GM19467 (cell line): ENCODE measurements around the gene LCP1.

ENCODE experiments used
- ATAC-seq: cut with Tn5 transposase; IDR thresholded peaks from one replicate; pipeline ENCODE4 v1.9.1; 2021; ENCODE audit warnings: mild to moderate bottlenecking, moderate library complexity; ENCODE audit not compliant: unreplicated experiment

LCP1 gene

GRCh38 chr13:46102255-46102605 is 79.7 kb downstream of the LCP1 start:
- ATAC-seq, result no peak

- no peak for ATAC-seq
Measured at GRCh38 chr13:46101484-46102254, 80.3 kb downstream of the LCP1 start.

GRCh38 chr13:46101002-46101401 is 81.0 kb downstream of the LCP1 start:
- ATAC-seq, result no peak

DNA sequence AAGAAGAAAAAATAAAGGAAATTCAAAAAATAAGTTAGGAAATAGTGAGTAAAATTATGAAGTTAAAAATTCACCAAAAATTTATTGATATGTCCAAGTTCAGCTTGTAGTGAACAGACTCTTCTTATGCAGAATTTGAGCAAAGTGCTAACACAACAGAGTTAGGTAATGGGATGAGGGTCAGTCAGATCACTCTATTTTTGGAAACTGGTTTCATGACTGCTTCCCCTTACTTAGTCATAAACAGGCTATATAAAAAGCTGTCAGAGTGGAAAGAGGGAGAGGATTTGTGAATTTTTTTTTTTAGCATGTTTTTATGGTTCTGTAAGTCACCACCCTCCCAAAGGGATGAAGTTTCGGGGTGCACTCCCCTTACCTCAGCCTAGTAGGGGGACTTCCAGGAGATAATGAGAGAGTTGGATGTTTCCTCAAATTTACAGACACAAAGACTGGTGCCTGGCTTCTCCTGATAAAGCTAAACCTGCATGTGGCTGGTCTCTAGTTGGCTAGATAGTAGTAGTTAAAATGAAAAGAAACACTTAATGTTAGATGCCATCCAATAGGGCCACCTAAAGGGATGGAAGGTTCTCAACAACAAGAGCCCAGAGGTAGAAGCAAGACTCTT is 81.7 kb downstream of the LCP1 start:
- no peak for ATAC-seq

DNA sequence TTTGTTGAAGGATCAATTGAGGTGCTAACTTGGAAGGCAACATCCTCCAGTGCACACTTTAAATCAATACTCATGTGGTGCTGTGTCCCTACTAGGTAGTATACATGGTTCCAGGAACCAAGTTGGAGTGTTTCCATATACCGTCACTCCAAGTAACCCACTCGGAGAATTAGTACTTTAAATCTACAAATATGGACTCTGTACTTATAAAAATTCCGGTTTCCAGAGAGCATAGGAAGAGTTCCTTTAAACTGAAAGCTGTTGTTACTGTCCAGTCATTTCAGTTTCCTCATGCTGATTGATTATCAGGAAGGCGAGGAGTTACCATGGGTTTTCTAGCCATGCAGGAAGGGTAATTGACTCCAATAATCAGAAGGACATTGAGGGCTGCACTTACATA is 84.3 kb downstream of the LCP1 start:
- no peak for ATAC-seq

GRCh38 chr13:46097015-46097414 is 85.0 kb downstream of the LCP1 start:
- ATAC-seq, result no peak

DNA sequence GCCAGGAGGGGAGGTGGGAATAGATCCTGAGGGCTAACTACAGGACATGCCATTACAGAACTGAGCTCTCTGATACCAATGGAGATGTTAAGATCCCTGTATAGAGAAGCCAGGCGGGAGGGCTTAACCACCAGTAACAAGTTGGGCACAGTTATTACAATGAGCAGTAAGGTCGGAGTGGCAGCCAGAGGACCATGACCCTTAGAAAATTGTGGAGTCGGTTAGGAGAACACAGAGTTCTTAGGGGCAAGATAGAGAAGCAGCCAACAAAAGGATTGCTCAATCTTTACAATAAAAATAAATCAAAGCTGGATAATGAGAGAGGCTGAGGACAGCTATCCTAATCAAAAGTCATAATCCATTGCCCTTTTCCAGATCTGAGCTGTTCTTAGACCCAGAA is 87.5 kb downstream of the LCP1 start:
- ATAC-seq, result no peak

DNA sequence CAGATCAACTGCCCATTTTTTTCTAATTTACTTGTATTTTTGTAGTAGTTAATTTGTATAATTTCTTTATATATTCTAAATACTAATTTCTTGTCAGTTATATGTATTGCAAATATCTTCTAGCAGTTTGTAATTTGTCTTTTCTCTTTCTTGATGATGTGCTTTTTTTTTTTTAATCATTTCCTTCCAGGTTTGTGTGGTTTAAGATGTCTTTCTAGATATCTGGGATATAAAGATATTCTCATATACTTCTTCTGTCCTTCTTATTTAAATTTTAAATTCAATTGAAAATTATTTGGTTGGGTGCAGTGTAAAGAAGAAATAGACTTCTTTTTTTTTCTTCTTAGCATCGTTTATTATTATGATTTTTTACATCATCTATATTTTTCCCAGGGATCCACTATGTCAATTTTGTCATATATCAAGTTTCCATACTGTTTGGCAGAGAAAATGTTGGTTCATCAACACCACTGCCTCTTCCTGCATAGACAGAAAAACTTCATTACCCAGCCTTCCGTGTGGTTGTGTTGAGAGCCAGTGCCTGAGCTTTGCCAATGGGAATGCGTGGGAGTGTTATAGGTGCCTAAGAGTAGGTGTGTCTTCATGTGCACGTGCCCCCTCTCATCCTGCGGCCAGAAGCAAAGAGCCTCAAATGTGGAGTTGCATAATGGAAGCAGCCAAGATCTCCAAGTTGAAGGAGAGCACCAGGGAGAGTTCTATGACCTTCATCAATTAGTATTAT is 93.0 kb downstream of the LCP1 start:
- no peak for ATAC-seq

- ATAC-seq, result no peak
Measured at GRCh38 chr13:46087481-46087880, 94.5 kb downstream of the LCP1 start.

DNA sequence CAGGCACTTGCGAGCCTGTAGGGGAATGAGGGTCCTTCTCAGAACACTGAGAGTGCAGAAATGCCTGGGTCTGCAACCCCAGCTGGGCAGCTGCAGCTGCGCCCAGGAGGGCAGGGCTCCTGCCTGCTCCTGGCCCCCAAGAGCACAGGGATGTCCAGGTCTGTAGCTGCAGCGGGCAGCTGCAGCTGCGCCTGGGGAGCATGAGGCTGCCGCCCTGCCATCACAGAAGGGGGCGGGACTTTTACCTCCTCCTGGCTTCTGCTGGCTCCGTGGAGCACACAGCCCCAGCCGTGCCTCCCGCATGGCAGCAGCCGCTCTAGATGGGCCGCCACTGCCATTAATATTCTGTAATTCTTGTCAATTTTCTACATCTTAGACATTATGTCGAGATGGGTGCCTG is 95.0 kb downstream of the LCP1 start:
- ATAC-seq, result no peak

GRCh38 chr13:46086421-46086922 is 95.5 kb downstream of the LCP1 start:
- no peak for ATAC-seq

- no peak for ATAC-seq
Measured at GRCh38 chr13:46085737-46086136, 96.2 kb downstream of the LCP1 start.

DNA sequence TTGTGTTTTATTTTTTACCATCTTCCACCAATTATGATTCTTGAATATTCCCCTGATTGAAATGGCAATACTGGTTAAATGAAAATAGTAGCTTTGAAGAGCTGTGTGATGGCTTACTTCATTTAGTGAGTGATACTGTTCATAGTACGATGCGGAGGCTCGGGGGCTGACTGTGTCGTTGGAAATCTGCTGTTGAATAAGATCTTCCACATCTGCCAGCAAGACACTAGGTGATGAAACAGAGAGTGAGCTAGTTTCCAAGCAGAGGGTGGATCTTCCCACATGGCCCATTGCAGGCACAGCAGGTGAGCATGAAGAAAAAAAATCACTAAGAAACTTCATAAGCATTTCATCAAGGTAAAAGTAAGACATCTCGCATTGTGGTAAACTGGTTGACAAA is 99.7 kb downstream of the LCP1 start:
- no peak for ATAC-seq

DNA sequence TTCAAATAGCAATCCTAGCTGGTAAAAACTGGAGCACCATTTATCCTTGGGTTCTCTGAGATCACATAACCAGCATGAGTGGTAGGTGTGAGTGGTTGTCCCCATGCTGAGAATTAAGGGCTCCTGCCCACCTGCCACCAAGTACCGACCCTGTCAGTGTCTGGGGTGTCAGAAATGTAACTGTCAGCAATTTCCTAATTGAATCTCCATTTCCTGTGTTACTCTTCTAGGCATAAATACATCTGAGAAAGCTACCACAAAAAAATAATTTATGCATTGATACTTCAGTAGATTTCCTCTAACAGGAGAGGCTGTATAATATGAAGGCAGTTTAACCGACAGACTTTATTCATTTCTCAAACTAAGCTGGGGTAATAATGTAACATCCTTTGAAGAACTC is 102.2 kb downstream of the LCP1 start:
- no peak for ATAC-seq

- no peak for ATAC-seq
Measured at GRCh38 chr13:46077265-46077664, 104.7 kb downstream of the LCP1 start.

DNA sequence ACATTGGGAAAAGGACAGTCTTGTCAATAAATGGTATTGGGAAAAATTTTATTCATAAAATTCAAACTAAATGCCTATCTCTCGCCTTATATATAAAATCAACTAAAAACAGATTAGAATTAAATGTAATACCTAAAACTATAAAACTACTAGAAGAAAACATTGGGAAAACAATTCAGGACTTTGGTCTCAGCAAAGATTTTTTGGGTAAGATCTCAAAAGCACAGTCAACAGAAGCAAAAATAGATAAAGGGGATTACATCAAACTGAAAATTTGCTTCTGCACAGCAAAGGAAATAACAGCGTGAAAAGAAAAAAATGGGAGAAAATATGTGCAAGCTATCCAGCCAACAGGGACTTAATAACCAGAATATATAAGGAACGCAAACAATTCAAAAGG is 105.2 kb downstream of the LCP1 start:
- no peak for ATAC-seq
